GM19455 (cell line): ENCODE results near the gene GPR162.

Source experiments
- ATAC-seq: cut with Tn5 transposase; IDR thresholded peaks from one replicate; pipeline ENCODE4 v1.9.1; 2021; ENCODE audit not compliant: unreplicated experiment

Gene GPR162

DNA sequence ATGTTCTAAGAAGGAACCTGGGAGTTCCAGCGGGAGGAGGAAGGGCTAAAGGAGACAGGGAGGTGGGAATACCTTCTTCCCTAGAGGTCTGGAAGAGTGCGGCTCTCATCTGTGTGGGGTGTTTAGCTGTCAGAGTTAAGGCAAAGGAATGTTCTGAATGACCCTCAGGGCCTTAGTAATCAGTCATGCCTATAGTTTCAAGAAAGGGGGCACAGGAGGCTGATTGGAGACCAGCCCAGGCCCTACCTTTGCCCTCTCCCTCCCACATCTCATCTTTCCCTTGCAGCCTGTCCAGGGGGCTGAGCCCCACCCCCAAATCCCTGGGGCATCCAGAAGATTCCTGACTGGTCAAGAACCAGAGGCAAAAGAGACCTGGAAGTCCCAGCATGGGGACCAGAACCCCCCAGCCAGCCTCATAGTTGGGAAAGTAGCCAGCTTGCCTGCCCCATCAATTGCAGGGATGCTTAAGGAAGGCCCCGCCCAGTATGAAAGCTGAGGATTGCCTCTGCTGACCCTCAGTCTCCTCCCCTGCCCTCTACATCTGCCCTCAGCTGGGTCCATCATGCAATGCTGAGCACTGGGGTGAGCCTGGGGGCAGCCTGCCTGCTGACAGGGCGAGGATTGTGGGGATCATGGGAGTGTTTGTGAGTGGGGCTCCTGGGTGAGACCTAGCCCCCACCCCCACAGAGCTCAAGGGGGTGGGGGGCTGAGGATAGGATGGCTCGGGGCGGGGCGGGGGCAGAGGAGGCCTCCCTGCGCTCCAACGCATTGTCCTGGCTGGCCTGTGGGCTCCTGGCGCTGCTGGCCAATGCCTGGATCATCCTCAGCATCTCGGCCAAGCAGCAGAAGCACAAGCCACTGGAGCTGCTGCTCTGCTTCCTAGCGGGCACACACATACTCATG is 1.8 kb downstream of the GPR162 start:
- no peak for ATAC-seq

DNA sequence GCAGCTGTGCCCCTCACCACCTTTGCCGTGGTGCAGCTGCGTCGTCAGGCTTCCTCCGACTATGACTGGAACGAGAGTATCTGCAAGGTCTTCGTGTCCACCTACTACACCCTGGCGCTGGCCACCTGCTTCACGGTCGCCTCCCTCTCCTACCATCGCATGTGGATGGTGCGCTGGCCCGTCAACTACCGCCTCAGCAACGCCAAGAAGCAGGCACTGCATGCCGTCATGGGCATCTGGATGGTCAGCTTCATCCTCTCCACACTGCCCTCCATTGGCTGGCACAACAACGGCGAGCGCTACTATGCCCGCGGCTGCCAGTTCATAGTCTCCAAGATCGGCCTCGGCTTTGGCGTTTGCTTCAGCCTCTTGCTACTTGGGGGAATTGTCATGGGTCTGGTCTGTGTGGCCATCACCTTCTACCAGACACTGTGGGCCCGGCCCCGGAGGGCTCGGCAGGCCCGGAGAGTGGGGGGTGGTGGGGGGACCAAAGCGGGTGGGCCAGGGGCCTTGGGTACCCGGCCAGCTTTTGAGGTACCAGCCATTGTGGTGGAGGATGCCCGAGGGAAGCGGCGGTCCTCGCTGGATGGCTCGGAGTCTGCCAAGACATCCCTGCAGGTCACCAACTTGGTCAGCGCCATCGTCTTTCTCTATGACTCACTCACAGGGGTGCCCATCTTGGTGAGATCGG is 2.6 kb downstream of the GPR162 start:
- no peak for ATAC-seq

GRCh38 chr12:6824901-6825381 is 3.3 kb downstream of the GPR162 start:
- ATAC-seq: no peak

GRCh38 chr12:6825398-6826124 is 3.9 kb downstream of the GPR162 start:
- no peak for ATAC-seq

- ATAC-seq: no peak
Observed at GRCh38 chr12:6826125-6826733, 4.6 kb downstream of the GPR162 start.

- no peak for ATAC-seq
Observed at GRCh38 chr12:6826734-6827436, 5.3 kb downstream of the GPR162 start.

- no peak for ATAC-seq
Observed at GRCh38 chr12:6827437-6827911, 5.9 kb downstream of the GPR162 start.

GRCh38 chr12:6827982-6828780 is 6.6 kb downstream of the GPR162 start, which contains the start of gene P3H3:
P3H3 (plus strand) TSS chr12:6828407; CDS start chr12:6828441, 34 bp downstream.
- ATAC-seq: no peak

GRCh38 chr12:6828781-6829535 is 7.3 kb downstream of the GPR162 start:
- no peak for ATAC-seq

DNA sequence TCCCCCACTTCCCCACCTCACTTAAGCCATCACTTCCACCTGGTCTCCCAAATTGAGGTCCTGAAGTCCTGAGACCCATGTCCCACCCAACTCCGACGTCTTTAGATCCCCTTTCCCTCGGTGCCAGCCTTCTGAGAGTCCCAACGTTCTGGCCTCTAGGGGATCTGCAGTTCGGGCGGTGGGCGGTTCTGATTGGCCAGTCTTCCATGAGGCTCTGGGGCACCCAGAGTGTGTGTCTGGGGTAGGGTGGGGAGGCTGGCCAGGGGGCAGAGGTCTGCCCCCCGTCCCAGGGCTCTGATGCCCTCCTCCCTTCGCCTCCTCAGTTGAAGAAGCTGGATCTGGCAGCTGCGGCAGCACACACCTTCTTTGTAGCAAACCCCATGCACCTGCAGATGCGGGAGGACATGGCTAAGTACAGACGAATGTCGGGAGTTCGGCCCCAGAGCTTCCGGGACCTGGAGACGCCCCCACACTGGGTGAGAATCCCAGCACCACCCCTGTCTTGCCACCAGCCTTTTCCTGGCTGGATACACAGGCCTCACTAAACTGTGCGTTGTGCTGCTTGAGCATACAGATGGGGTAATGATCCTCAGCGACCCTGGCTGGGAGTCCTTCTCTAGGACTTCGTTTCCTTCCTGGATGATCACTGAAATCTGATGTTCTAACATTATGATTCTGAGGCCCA is 8.1 kb downstream of the GPR162 start:
- ATAC-seq: no peak

DNA sequence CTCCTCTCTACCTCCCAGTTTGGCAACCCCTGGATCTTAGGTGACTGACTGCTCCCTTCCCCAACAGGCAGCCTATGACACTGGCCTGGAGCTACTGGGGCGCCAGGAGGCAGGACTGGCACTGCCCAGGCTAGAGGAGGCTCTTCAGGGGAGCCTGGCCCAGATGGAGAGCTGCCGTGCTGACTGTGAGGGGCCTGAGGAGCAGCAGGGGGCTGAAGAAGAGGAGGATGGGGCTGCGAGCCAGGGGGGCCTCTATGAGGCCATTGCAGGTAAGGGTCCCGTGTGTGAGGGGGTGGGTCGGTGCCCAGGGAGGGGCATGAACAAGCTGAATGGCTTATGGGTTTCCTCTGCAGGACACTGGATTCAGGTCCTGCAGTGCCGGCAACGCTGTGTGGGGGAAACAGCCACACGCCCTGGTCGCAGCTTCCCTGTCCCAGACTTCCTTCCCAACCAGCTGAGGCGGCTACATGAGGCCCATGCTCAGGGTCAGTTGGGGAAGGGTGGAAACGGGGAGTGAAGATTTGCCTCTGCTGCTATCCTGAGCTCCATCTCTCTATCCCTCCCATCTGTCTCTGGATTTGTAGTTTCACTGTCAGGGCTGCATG is 8.8 kb downstream of the GPR162 start:
- no peak for ATAC-seq

DNA sequence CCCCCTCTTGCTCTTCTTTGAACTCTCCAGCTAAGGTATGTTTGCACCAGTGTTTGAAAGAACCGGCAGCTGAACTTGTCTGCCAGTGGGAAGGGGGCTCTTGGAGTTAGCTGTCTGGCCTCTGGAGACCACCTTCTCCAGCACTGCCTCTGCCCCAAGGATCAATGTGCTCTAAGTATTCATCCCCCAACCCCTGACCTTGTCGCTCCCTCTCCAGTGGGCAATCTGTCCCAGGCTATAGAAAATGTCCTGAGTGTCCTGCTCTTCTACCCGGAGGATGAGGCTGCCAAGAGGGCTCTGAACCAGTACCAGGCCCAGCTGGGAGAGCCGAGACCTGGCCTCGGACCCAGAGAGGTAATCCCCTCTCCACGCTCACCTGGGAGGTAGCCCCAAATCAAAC is 9.4 kb downstream of the GPR162 start:
- ATAC-seq: no peak

DNA sequence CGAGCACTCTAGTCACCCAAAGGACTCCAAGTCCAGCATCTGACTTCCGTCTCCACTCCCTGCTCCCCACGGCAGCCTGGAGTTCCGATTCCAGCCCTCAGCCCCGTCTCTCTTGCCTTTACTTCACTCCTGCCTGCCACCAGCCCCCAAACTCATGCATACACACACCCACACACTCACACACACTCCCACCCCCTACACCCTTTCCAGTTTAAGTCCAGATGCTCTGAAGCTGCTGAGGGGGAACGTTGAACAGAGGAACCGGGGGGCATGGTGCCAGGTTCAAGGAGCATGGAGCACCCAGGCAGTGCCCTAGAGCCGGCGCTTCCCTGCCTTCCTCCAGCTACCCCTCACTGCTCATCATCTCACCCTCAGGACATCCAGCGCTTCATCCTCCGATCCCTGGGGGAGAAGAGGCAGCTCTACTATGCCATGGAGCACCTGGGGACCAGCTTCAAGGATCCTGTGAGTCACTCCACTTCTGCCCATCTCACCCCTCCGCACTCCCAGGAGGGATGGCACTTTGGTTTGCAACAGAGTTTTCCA is 9.9 kb downstream of the GPR162 start:
- ATAC-seq: no peak

- no peak for ATAC-seq
Observed at GRCh38 chr12:6832125-6832524, 10.5 kb downstream of the GPR162 start.

- no peak for ATAC-seq
Observed at GRCh38 chr12:6833189-6833890, 11.7 kb downstream of the GPR162 start.

DNA sequence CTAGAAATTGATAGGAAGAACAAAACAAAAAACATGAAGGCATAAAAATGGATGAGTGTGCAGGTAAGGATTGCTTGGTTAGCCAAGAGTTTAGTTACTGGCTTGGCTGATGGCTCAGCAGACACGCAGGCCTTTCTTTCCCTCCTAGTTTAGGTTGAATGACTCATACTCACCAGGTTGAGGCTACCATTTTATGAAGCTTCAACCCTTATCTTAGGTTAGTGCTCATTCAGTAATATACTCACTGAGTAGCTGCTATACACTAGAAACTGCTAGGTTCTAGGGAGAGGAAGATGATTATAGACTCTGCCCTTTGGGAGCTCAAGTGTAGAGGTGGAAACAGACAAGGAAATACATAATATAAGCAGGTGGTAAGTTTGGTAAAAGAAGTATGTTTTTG is 12.6 kb downstream of the GPR162 start:
- no peak for ATAC-seq

- no peak for ATAC-seq
Observed at GRCh38 chr12:6834873-6835272, 13.3 kb downstream of the GPR162 start.
